Stimulated activated CD8-positive, alpha-beta memory T cell treated with anti-CD3 and anti-CD28 coated beads, Interleukin-12 subunit alpha, Interleukin-12 subunit beta, amount 100 ng/mL, for 24 hours (primary cell): ENCODE results near the gene SERPINB2.

Experiments
- DNase-seq: peaks from one replicate; pipeline ENCODE4 v3.0.0-alpha.2; 2020; ENCODE audit errors: extremely low read depth

SERPINB2 gene, protein sequence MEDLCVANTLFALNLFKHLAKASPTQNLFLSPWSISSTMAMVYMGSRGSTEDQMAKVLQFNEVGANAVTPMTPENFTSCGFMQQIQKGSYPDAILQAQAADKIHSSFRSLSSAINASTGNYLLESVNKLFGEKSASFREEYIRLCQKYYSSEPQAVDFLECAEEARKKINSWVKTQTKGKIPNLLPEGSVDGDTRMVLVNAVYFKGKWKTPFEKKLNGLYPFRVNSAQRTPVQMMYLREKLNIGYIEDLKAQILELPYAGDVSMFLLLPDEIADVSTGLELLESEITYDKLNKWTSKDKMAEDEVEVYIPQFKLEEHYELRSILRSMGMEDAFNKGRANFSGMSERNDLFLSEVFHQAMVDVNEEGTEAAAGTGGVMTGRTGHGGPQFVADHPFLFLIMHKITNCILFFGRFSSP

DNA sequence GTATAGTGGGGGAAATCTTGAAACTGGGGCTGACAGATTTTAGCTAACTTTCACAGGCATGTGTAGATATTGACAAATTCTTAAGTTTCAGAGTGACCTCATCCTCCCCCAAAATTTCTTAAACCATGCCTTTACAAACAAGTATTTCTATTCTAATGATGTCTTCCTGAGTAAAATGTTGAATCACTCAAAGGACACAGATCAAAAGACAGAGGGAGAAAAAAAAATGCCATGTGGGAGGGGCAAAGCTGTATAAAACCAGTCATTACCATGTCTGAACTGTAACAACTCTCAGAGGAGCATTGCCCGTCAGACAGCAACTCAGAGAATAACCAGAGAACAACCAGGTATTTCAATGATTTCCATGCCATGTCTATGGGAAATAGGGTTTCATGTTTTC lies at the start of gene SERPINB2:
TSS of gene SERPINB2 (plus strand) at position 282 of the 400 bp plus-strand sequence. CDS start 3,740 bp downstream, outside the sequence.
- no peak for DNase-seq

- no peak for DNase-seq
These were observed 44.5 kb upstream of the SERPINB2 start for GRCh38 chr18:63843008-63843407.

- DNase-seq = no peak
These were observed 43.3 kb upstream of the SERPINB2 start for GRCh38 chr18:63844254-63844653.

- DNase-seq = no peak
These were observed 39.3 kb upstream of the SERPINB2 start for GRCh38 chr18:63848159-63848558.

DNA sequence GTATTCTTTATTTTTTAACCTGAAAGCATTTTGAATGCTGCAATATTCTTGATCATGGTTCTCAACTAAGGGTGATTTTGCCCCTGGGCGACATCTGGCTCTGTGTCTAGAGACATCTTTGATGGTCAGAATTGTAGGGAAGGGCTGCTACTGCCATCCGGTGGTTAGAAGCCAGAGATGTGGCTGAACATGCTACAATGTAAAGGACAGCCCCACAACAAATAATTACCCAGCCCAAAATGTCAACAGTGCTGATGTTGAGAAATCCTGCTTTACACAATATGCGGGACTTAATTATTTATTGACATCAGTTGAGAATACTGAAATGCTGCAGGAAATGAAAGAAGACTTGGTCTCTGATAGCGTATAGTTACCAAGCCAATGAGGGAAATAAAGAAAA lies 37.5 kb upstream of the SERPINB2 start:
- DNase-seq = no peak

DNA sequence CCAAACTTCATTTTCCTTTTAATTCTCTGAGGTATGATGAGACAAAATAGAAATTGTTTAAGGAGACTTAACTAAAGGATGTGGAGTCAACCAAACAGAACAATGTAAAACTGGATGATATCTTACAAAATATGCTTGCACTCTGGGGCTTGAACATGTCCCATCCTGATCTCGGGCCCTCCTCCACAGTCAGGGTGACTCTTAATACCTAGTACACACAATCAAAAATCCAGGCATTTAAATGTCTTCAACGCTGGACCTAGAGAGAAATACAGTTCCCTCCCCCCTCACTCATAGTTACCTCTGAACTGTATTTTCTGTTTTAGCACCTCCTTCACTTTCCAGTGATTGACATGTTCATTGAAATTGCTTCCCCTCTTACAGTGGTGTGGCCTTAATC lies 36.9 kb upstream of the SERPINB2 start:
- DNase-seq = no peak

DNA sequence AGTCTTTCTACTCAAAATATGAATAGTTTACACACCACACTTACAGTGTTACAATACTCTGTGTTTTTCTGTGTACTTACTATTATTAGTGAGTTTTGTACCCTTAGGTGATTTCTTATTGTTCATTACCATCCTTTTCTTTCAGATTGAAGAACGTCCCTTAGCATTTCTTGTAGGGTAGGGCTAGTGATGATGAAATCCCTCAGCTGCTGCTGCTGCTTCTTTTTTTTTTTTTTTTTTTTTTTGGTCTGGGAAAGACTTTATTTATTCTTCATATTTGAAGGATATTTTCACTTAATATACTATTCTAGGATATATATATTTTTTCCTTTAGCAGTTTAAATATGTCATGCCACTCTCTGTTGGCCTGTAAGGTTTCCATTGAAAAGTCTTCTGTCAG lies 29.0 kb upstream of the SERPINB2 start:
- DNase-seq = no peak

DNA sequence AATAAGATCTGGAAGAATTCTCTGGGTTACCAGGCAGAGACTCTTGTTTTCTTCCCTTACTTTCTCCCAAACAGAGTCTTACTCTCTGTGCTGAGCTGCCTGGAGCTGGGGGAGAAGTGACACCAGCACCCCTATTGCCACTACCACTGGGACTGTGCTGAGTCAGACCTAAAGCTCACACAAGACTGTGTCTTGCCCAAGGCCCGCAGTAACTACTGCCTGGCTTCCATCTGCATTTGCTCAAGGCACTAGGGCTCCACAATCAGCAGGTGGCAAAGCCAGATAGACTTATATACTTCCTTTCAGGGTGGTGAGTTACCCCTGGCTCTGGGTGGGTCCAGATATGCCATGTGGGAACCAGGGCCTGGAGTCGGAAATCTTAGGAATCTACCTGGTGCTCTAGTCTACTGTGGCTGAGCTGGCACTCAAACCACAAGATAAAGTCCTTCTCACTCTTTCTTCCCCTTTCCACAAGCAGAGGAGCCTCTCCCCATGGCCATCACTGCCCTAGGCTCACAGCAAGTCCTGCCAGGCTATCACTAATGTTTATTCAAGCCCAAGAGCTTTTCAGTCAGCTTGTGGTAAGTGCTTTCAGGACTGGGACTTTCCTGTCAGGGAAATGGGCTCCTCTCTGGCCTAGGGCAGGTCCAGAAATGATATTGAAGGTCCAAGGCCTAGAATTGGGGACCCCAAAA lies 27.6 kb upstream of the SERPINB2 start:
- no peak for DNase-seq

DNA sequence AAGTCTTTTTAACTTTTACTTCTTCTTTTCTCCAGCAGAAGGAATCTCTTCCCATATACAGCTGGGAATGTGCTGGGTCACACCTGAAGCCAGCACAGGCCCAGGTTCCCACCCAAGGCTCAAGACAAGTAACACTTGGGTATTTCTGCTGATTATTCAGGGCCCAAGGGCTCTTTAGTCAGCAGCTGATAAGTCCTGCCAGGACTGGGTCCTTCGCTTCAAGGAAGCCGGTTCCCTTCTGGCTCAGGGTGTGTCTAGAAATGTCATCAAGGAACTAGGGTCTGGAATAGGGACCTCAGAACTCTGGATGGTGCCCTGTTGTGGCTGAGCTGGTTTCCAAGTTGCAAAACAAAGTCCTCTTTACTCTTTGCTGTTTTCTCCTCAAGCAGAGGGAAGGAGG lies 27.0 kb upstream of the SERPINB2 start:
- no peak for DNase-seq

GRCh38 chr18:63867368-63868125 lies 20.0 kb upstream of the SERPINB2 start:
- DNase-seq = no peak

DNA sequence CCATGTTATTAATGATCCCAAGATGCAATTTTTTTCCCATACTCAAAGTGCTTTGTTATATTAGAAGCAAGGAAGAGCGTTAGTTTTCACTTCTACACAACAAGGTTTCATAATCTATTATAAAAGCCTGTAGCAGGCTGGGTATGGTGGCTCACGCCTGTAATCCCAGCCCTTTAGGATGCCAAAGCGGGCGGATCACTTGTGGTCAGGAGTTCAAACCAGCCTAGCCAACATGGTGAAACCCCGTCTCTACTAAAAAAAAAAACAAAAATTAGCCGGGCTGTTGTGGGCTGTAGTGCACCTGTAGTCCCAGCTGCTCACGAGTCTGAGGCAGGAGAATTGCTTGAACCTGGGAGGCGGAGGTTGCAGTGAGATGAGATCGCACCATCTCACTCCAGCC lies 19.0 kb upstream of the SERPINB2 start:
- no peak for DNase-seq

DNA sequence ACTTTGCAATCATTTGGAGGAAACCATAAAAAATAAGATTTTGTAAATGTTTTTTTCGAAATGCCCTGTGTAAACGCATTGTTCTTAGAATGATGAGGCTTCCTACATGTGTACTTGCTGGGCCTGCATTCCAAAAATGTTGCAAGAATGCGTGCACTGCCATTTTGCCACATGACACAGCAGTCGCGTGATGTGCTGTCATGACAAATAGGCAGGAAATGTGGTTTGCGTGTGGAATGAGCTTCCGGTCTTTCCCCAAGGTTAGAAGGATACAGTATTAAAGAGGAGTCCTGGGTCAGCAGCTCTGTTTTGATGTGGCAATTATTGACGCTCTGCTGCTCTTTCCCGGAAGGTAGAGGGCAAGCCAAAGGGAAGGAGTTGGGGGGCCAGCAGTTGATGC lies 18.1 kb upstream of the SERPINB2 start:
- no peak for DNase-seq

DNA sequence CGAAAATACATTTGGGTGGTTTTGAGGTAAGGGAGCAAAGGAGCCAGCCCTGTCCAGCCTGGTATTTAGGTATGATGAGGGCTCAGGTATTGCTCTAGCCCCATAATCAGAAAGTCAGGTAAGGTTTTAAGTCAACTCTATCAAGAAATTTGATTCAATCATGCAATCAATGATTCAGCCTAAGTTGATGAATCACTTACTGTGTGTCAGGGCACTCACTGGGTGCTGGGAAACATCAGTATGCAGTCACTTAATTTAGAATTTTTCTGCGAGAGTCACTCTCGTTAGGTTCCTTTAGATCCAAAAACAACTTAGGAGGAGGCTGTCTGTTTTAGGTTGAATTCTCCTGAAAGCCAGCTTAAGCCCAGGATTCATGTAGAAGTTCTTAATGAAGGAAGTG lies 17.7 kb upstream of the SERPINB2 start:
- DNase-seq = no peak

- no peak for DNase-seq
These were observed 15.7 kb upstream of the SERPINB2 start for GRCh38 chr18:63871836-63872235.

DNA sequence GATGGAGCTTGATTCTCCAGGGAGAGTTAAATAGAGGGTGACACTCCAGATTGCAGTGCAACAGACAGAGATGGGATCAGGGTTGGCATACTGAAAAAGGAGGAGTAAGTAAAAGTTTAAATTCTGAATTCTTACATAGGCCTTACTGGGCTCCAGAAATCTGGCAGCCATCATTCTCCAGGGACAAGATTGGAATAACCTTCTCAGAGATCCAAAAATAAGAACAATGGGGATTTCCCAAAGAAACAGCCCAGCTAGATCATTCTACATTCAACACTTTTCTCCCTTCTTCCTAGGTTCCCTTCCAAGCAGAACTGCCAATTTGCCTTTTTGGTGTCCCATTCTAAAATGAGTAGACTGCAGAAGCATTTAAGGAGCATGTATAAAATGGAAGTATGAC lies 14.9 kb upstream of the SERPINB2 start:
- DNase-seq = no peak

DNA sequence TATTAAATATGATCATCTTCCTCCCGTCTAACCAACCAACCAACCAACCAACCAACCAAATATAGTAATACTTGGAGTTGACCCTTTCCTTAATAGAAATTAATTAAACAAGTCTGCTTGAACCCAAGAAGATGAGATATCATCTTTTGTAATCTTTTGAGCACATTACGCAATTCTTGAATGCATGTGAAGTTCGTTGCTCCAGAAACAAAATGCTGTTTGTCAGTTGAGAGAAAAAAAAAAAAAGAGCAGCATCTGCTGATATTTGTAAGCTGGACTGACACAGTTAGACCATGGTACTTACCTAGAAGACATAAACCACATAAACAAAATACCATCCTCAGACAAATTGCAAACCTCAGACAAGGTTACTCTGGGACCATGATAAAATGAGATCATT lies 9.2 kb upstream of the SERPINB2 start:
- no peak for DNase-seq

DNA sequence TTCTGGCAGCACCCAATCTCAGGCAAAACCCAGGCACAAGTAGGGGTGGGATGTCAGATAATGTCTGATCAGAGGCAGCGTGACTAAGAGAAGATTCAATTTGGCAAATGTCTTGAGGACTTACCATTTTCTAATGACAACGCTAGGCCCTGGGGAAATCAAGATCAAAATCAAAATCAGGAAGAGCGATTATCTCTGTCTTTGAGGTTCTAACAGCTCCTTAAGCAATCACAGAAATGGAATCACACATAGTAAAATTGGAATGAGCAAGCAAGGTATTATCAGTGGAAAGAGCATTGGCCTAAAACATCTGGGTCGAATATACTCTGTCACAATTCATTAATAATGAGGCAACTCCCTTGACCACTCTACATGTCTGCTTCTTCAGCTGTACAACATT lies 8.6 kb upstream of the SERPINB2 start:
- no peak for DNase-seq

DNA sequence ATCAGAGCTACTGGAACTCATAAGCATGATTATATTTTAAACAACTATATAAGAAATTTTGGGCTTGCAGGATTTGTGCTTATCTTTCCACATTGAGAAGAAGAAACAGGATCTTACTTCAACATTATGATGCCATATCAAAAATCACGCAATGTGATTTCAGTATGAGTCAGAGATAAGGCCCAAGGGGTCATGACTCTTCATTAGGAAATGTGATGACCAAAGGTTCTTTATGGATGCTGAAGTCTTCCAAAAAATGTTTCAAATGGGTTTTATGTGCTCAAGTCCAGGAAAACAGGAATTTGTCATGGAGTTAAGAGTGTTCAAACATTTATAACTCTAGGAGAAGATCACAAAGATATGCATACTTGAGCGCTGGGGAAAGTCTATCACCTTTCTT lies 7.8 kb upstream of the SERPINB2 start:
- DNase-seq = no peak

- no peak for DNase-seq
These were observed 5.7 kb upstream of the SERPINB2 start for GRCh38 chr18:63881851-63882250.

- no peak for DNase-seq
These were observed 5.0 kb upstream of the SERPINB2 start for GRCh38 chr18:63882333-63883141.

DNA sequence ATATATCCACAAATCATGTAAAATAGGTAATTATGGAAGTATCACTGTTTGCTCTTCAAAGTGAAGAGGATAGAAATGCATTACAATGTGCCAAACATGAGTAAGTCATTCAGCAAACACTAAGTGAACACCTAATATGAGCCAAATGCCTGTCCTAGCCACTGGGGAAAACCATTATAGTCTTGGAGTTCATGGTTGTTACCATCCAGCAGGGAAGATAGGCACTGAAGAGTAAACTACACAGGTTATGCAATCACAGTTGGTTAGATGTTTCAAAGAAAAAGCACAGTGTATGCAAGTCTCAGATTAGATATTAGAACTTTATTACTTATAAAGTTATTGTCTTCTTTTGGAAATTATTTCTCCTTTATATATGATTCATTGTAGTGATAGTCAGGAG lies 3.9 kb upstream of the SERPINB2 start:
- no peak for DNase-seq
